GM18508 (cell line): Measurements from ENCODE around the gene DLG1.

Experiments
- ATAC-seq: cut with Tn5 transposase; IDR thresholded peaks from one replicate; pipeline ENCODE4 v1.9.1; 2021; ENCODE audit warnings: moderate number of reproducible peaks; ENCODE audit not compliant: insufficient read depth, unreplicated experiment

Gene DLG1

GRCh38 chr3:197320582-197320981, 22.2 kb upstream of the DLG1 start:
- no peak for ATAC-seq

- no peak for ATAC-seq
Observed at GRCh38 chr3:197317250-197317963, 19.0 kb upstream of the DLG1 start.

- ATAC-seq = no peak
Observed at GRCh38 chr3:197312431-197312830, 14.0 kb upstream of the DLG1 start.

GRCh38 chr3:197311591-197311990, 13.2 kb upstream of the DLG1 start:
- no peak for ATAC-seq

GRCh38 chr3:197309528-197310361, 11.3 kb upstream of the DLG1 start:
- ATAC-seq = no peak

- ATAC-seq = no peak
Observed at GRCh38 chr3:197308591-197308990, 10.2 kb upstream of the DLG1 start.

- ATAC-seq = no peak
Observed at GRCh38 chr3:197306374-197307086, 8.1 kb upstream of the DLG1 start.

- no peak for ATAC-seq
Observed at GRCh38 chr3:197305854-197306253, 7.4 kb upstream of the DLG1 start.

GRCh38 chr3:197303452-197303851, 5.0 kb upstream of the DLG1 start:
- ATAC-seq = no peak

GRCh38 chr3:197302696-197303341, 4.4 kb upstream of the DLG1 start:
- ATAC-seq = no peak

GRCh38 chr3:197302033-197302432, 3.6 kb upstream of the DLG1 start:
- ATAC-seq = no peak

GRCh38 chr3:197300361-197300760, 1.9 kb upstream of the DLG1 start:
- ATAC-seq = no peak

GRCh38 chr3:197298945-197299854, 788 bp upstream of the DLG1 start:
- no peak for ATAC-seq

GRCh38 chr3:197297476-197298340, 704 bp downstream of the DLG1 start:
- ATAC-seq = no peak

GRCh38 chr3:197297002-197297401, 1.4 kb downstream of the DLG1 start:
- ATAC-seq = no peak

GRCh38 chr3:197296545-197296944, 1.9 kb downstream of the DLG1 start:
- no peak for ATAC-seq

GRCh38 chr3:197295871-197296270, 2.5 kb downstream of the DLG1 start:
- no peak for ATAC-seq

- ATAC-seq = no peak
Observed at GRCh38 chr3:197293605-197294237, 4.7 kb downstream of the DLG1 start.
